ENCODE results near the gene TBC1D9B. TPM values are rescaled to one million over a fixed set of nuclear protein-coding genes. Genes with fewer than 3 reads are reported as not detected.

The TBC1D9B gene
- polyA plus RNA-seq, 1 donor = 55.7 TPM

- peak; percentile 14 for DNase-seq
Measured at GRCh38 chr5:179906795-179907555, 722 bp downstream of the TBC1D9B start.

- no peak for DNase-seq
Measured at GRCh38 chr5:179906294-179906794, 1.4 kb downstream of the TBC1D9B start.

GRCh38 chr5:179905161-179905560 is 2.5 kb downstream of the TBC1D9B start:
- no peak for DNase-seq

GRCh38 chr5:179904463-179905160 is 3.1 kb downstream of the TBC1D9B start:
- DNase-seq = no peak

GRCh38 chr5:179902763-179903158 is 4.9 kb downstream of the TBC1D9B start:
- no peak for DNase-seq

- DNase-seq = no peak
Measured at GRCh38 chr5:179901915-179902762, 5.6 kb downstream of the TBC1D9B start.

GRCh38 chr5:179901462-179901861 is 6.2 kb downstream of the TBC1D9B start:
- DNase-seq = no peak

GRCh38 chr5:179900711-179901110 is 7.0 kb downstream of the TBC1D9B start:
- DNase-seq = no peak

- no peak for DNase-seq
Measured at GRCh38 chr5:179900206-179900605, 7.5 kb downstream of the TBC1D9B start.

GRCh38 chr5:179895861-179896260 is 11.8 kb downstream of the TBC1D9B start:
- DNase-seq = no peak

GRCh38 chr5:179893958-179894895 is 13.5 kb downstream of the TBC1D9B start:
- no peak for DNase-seq

- no peak for DNase-seq
Measured at GRCh38 chr5:179893076-179893957, 14.4 kb downstream of the TBC1D9B start.

- no peak for DNase-seq
Measured at GRCh38 chr5:179892255-179892654, 15.4 kb downstream of the TBC1D9B start.

- no peak for DNase-seq
Measured at GRCh38 chr5:179890751-179891682, 16.7 kb downstream of the TBC1D9B start.

- DNase-seq = no peak
Measured at GRCh38 chr5:179889885-179890284, 17.8 kb downstream of the TBC1D9B start.

GRCh38 chr5:179887802-179888201 is 19.9 kb downstream of the TBC1D9B start:
- DNase-seq = no peak

GRCh38 chr5:179887095-179887494 is 20.6 kb downstream of the TBC1D9B start:
- no peak for DNase-seq

GRCh38 chr5:179886190-179886911 is 21.3 kb downstream of the TBC1D9B start:
- DNase-seq = no peak

Data from hindlimb muscle (tissue), 1 donor.